WERI-Rb-1 (cell line): ENCODE measurements around the gene NLRC3.

Experiments used
- DNase-seq: peaks from one replicate; pipeline ENCODE4 v3.0.0-alpha.2; 2020
- H3K27ac ChIP-seq: fragments of 250-450 bp; sonication (Bioruptor Pico); 2 replicates; pipeline ENCODE4 v1.5.1; 2020; ENCODE audit warnings: mild to moderate bottlenecking, moderate library complexity
- H3K27me3 ChIP-seq: fragments of 250-450 bp; sonication (Bioruptor Pico); 2 replicates; pipeline ENCODE4 v1.5.1; 2021; ENCODE audit warnings: mild to moderate bottlenecking, low read depth, moderate library complexity; ENCODE audit not compliant: insufficient read depth, severe bottlenecking
- H3K36me3 ChIP-seq: fragments of 250-450 bp; sonication (Bioruptor Pico); 2 replicates; pipeline ENCODE4 v1.5.1; 2020; ENCODE audit warnings: mild to moderate bottlenecking, moderate library complexity
- H3K4me3 ChIP-seq: 2 replicates; pipeline ENCODE4 v1.5.1; 2011; ENCODE audit warnings: low read depth, mild to moderate bottlenecking, control low read depth, low read length
- H3K9me3 ChIP-seq: fragments of 250-450 bp; sonication (Bioruptor Pico); 2 replicates; pipeline ENCODE4 v1.5.1; 2021; ENCODE audit warnings: mild to moderate bottlenecking, moderate library complexity; ENCODE audit not compliant: severe bottlenecking
- TF ChIP-seq, protein P1 (sequence below): IDR thresholded peaks from 2 replicates; pipeline ENCODE4 v1.5.1; 2011; ENCODE audit warnings: low read depth, mild to moderate bottlenecking, control low read depth, inconsistent platforms, low read length

Gene NLRC3

DNA sequence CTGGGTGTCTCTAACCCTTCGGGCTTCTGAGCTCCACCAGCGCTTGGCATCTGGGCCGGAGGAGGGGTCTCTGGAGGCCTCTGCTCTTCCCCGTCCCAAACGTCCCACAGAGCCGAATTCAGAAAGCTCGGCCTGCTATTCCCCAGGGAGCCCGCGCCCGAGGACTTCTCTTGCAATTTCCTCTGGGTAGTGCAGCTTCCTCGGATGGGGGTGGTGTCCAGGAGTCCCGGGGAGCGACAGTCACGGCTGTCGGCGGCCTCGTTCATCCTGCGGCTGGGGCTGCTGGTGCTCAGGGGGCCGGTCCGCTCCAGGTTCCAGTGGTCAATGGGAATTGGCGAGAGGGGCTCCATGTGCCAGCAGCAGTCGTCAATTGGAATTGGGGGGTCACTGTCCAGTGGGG lies 11.8 kb upstream of the NLRC3 start:
- Histone ChIP-seq H3K4me3 (no peak overlapping the region), H3K27me3 (no peaks in the 10 kb centered on the region), H3K36me3 (peaks cover 25% of the 10 kb centered on the region), H3K27ac (no peak overlapping the region), H3K9me3 (no peaks in the 10 kb centered on the region)
- DNase-seq: no peak
- TF ChIP-seq, protein P1, sequence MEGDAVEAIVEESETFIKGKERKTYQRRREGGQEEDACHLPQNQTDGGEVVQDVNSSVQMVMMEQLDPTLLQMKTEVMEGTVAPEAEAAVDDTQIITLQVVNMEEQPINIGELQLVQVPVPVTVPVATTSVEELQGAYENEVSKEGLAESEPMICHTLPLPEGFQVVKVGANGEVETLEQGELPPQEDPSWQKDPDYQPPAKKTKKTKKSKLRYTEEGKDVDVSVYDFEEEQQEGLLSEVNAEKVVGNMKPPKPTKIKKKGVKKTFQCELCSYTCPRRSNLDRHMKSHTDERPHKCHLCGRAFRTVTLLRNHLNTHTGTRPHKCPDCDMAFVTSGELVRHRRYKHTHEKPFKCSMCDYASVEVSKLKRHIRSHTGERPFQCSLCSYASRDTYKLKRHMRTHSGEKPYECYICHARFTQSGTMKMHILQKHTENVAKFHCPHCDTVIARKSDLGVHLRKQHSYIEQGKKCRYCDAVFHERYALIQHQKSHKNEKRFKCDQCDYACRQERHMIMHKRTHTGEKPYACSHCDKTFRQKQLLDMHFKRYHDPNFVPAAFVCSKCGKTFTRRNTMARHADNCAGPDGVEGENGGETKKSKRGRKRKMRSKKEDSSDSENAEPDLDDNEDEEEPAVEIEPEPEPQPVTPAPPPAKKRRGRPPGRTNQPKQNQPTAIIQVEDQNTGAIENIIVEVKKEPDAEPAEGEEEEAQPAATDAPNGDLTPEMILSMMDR: no peak

DNA sequence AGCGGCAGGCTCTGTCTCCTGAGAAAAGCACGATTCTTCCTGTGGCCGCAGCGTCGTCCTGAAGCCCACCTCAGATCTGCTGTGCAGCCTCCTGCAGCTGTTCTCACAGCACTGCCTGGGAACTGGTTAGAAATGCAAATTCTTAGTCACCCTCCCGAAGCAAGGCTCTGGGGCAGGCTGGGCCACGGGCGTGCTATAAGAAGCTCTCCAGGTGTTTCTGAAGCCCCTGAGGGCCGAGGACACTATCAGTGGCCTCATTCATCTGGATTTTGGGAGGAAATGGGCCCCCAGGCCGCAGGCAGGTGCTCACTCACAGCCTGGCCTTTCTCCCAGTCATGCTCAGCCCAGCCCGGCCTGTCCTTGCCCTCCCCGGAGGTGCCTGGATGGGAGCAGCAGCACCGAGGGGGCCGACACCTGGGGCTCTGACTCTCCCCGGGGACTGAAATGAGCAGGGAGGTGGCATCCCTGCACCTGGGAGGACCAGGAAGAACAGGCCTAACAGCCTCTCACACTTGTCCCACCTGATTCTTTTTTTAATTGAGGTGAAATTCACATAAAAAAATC lies 10.4 kb upstream of the NLRC3 start:
- Histone ChIP-seq H3K27ac (no peak overlapping the region), H3K27me3 (no peaks in the 10 kb centered on the region), H3K9me3 (no peaks in the 10 kb centered on the region), H3K36me3 (peaks cover 34% of the 10 kb centered on the region), H3K4me3 (no peak overlapping the region)
- no peak for DNase-seq
- TF ChIP-seq, protein P1: no peak

DNA sequence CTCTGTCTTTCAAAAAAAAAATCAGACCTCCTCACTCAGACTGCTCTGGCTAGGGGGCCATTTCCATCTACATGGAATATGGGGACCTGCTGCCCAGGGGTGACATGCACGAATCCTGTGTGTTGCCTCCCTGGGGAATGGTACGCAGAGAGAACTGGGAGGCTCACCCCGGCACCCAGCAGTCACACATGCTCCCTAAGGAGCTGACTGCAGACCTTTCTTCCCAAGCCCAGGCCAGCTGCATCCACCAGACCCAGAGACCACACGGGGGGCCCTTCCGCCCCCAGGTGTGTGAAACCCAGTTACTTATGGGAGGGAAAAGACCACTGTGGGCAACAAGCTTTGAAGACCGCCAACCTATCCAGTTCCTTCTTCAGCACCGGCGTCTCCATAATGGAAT lies 7.2 kb upstream of the NLRC3 start:
- Histone ChIP-seq H3K36me3 (peaks cover 26% of the 10 kb centered on the region), H3K4me3 (no peak overlapping the region), H3K9me3 (no peaks in the 10 kb centered on the region), H3K27ac (no peak overlapping the region), H3K27me3 (no peaks in the 10 kb centered on the region)
- DNase-seq: no peak
- TF ChIP-seq, protein P1: no peak

DNA sequence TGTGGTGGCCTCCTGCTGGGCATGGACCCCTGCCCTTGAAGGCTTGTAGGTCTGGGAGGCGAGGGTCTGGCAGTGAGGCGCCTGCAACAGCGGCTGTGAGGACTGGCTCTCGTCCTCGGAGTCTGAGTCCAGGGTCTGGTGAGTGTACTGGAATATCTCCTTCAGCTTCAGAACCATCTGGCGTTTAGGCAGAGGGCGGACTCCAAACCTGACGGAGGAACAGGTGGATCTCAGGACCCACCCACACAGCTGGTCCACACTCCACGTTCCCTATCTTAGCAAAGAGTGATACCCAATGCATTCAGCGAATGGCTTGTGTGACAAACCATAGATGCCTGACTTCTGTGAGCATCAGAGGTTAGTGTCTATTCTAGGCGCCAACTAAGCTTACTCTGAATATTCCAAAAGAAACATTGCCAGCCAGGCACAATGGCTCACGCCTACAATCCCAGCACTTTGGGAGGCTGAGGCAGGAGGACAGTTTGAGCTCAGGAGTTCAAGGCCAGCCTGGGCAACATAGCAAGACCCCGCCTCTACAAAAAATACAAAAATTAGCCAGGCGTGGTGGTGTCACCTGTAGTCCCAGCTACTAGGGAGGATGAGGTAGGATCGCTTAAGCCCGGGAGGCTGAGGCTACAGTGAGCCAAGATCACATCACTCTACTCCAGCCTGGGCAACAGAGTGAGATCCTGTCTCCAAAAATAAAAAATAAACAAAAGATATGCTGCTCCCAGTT lies 6.3 kb upstream of the NLRC3 start:
- no peak overlapping the region for H3K27ac ChIP-seq
- H3K36me3 ChIP-seq: peaks cover 24% of the 10 kb centered on the region
- no peak overlapping the region for H3K4me3 ChIP-seq
- TF ChIP-seq, protein P1: no peak
- no peaks in the 10 kb centered on the region for H3K9me3 ChIP-seq
- no peak for DNase-seq
- no peaks in the 10 kb centered on the region for H3K27me3 ChIP-seq

DNA sequence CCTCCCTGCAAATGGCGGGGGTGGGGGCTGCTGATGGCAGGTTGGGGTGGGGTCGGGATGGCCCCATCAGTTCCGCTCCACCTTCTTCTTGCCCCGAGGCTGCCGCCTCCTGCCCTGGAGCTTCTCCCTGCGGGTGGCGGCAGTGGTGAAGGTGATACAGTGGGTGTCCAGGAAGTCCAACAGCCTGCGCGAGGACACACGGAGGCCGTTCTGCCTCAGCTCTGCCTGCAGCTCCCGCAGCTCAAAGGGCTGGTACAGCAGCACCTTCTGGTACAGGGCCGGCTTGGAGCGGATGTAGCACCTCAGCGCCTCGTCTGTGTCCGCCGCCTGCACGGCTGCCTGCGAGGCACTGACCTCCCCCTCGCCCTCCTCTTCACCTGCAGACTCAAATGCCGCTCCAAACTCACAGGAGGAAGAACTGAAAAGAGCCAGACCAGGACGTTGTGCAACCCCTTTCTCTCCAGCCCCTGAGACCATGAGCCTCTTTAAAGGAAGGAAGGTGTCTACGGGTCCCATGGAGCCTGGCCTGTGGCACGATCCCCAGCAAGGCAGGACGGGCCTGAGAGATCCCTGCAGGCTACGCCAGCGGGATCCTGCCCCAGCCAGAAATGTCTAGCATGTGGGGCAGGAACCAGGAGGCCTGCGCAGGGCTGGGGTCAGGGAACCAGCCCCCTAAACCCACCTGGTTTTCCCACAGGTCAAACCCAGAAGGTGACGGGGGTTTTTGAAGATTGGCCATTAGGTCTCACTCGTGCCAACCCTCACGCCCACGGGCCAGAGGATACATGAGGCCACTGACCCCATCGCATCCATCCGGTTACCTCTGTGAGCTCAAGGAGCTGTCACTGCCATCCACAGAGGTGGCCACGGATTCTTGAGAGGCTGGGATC lies 5.3 kb upstream of the NLRC3 start:
- Histone ChIP-seq H3K9me3 (no peaks in the 10 kb centered on the region), H3K36me3 (peaks cover 18% of the 10 kb centered on the region), H3K27ac (no peak overlapping the region), H3K27me3 (no peaks in the 10 kb centered on the region), H3K4me3 (no peak overlapping the region)
- DNase-seq: no peak
- TF ChIP-seq, protein P1: no peak
